ENCODE results near the gene SOS2.
A peak's percentile ranks its signal among the peaks of the same experiment; 100 is the strongest.

Gene SOS2

DNA sequence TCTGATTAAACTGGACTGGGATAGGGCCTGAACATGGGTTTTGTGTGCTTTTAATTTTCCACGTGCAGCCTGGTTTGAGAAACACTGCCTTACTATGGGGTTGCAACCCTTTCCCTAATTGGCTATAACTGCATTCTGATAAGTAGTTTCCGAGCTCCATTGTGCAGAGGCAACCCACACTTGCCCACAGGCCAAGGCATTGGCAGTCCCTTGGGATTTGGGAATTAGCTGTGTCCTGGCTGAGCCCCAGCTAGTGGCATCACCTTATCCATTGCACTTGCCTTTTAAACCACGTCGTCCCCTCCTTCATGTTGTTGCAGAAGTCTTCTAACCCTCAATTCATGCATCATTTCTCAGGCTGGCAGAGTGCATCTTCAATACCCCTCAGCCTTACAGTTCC, 125.2 kb downstream of the SOS2 start:
- H3K4me3 ChIP-seq (ENCODE audit: low read depth, low read length), result no peak overlapping the region
- TF ChIP-seq CTCF (IDR thresholded peaks at IDR 0.05; ENCODE audit: low read depth, low read length), result no peak
- in situ Hi-C loops (cut with HindIII; ENCODE audit: low sequenced_read_pairs), result no loop called here
- no peak for DNase-seq (ENCODE audit: low read depth, low spot score)

DNA sequence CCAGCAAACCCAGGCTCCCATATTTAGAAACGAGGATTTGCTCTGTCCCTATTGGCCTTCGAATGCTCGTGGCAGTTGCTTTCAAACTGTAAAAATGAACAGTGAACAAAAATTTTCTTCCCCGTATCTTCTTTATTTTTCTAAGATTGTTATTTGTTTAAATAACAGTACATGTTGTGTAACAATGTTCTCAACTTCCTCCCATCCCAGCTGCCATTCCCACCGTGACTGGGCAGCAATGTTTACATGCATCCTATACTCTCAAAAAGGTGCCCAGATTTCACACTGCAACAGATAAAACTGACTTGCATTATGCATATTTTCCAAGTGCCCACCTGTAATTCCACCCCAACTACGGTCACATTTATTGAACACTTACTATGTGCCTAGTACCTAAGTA, 127.8 kb downstream of the SOS2 start:
- no peak for DNase-seq (ENCODE audit: low read depth, low spot score)
- in situ Hi-C loops (cut with HindIII; ENCODE audit: low sequenced_read_pairs), result no loop called here
- no peak overlapping the region for H3K4me3 ChIP-seq (ENCODE audit: low read depth, low read length)
- no peak for TF ChIP-seq CTCF (IDR thresholded peaks at IDR 0.05; ENCODE audit: low read depth, low read length)

- in situ Hi-C loops (cut with HindIII; ENCODE audit: low sequenced_read_pairs), result no loop called here
- DNase-seq (ENCODE audit: low read depth, low spot score), result no peak
- no peak for TF ChIP-seq CTCF (IDR thresholded peaks at IDR 0.05; ENCODE audit: low read depth, low read length)
- no peak overlapping the region for H3K4me3 ChIP-seq (ENCODE audit: low read depth, low read length)
Observed at GRCh38 chr14:50101417-50101816, 130.0 kb downstream of the SOS2 start.

- no peak for TF ChIP-seq CTCF (IDR thresholded peaks at IDR 0.05; ENCODE audit: low read depth, low read length)
- no peak overlapping the region for H3K4me3 ChIP-seq (ENCODE audit: low read depth, low read length)
- in situ Hi-C loops (cut with HindIII; ENCODE audit: low sequenced_read_pairs), result no loop called here
- DNase-seq (ENCODE audit: low read depth, low spot score), result no peak
Observed at GRCh38 chr14:50100805-50101204, 130.6 kb downstream of the SOS2 start.

DNA sequence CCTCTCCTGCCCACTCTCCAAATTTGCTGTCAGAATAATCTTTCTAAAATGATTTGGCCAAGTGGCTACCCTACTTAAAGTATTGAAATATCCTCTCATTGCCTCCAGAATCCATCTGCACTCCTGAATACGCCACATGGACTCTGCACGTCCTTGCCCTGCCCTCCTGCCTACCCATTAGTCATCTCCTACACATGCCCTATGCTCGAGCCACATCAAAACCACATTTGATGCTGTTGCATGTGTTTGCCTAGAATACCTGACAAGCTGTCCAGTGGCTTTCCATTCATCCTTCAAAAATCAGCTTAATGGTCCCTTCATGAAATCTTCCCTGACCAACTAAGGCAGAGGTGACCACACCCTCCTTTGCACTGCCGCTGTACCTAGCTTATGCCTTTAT, 132.0 kb downstream of the SOS2 start:
- peak; percentile 5 for DNase-seq (ENCODE audit: low read depth, low spot score)
- no peak for TF ChIP-seq CTCF (IDR thresholded peaks at IDR 0.05; ENCODE audit: low read depth, low read length)
- no peak overlapping the region for H3K4me3 ChIP-seq (ENCODE audit: low read depth, low read length)
- in situ Hi-C loops (cut with HindIII; ENCODE audit: low sequenced_read_pairs), result no loop called here

- no peak overlapping the region for H3K4me3 ChIP-seq (ENCODE audit: low read depth, low read length)
- in situ Hi-C loops (cut with HindIII; ENCODE audit: low sequenced_read_pairs), result no loop called here
- no peak for TF ChIP-seq CTCF (IDR thresholded peaks at IDR 0.05; ENCODE audit: low read depth, low read length)
Observed at GRCh38 chr14:50095895-50096294, 135.5 kb downstream of the SOS2 start.

More at GRCh38 chr14:50095895-50096294, 135.5 kb downstream of the SOS2 start:
- no peak for DNase-seq (ENCODE audit: low read depth, low spot score)
